Thoracic aorta (tissue), 2 donors: ENCODE results near the gene SIX6. TPM values are rescaled to one million over a fixed set of nuclear protein-coding genes. Genes with fewer than 3 reads are reported as not detected.

Experiments used
- ATAC-seq: fragments of 150-250 bp; one replicate; pipeline ENCODE4 v1.8.0; 2017; ENCODE audit warnings: low read depth; ENCODE audit not compliant: insufficient number of reproducible peaks, low FRiP score
- DNase-seq: peaks from one replicate; pipeline ENCODE4 v3.0.0-alpha.2; 2020; ENCODE audit warnings: low spot score
- H3K27ac ChIP-seq, 2 donors: fragments of 200-600 bp; sonication (generic); 1 replicate in 1 of 2; 2 replicates in 1 of 2; pipeline ENCODE4 v1.5.1; 2016; ENCODE audit warnings: mild to moderate bottlenecking in 2 of 2, moderate library complexity in 2 of 2
- H3K27me3 ChIP-seq: fragments of 200-600 bp; sonication (generic); replicated peaks from 2 replicates; pipeline ENCODE4 v1.6.0; 2016; ENCODE audit warnings: mild to moderate bottlenecking; ENCODE audit not compliant: insufficient read depth
- H3K36me3 ChIP-seq: fragments of 200-600 bp; sonication (generic); one replicate; pipeline ENCODE4 v1.5.1; 2016
- H3K4me1 ChIP-seq, 2 donors: fragments of 200-600 bp; sonication (generic); 1 replicate in 1 of 2; 2 replicates in 1 of 2; pipeline versions ENCODE4 v1.5.1 to v1.6.0; 2016; ENCODE audit warnings: low read depth in 2 of 2, mild to moderate bottlenecking in 1 of 2; ENCODE audit not compliant: control insufficient read depth in 1 of 2
- H3K4me3 ChIP-seq: fragments of 200-600 bp; sonication (generic); 2 replicates; pipeline ENCODE4 v1.5.1; 2016; ENCODE audit warnings: mild to moderate bottlenecking
- H3K9me3 ChIP-seq: fragments of 200-600 bp; sonication (generic); 2 replicates; pipeline ENCODE4 v1.5.1; 2016
- CTCF ChIP-seq: fragments of 200-600 bp; sonication (generic); IDR thresholded peaks from one replicate; pipeline ENCODE4 v1.5.1; 2019; ENCODE audit warnings: antibody characterized with exemption
- total RNA-seq, 2 donors: library from RNA; depleted of rRNA; stranded (reverse); fragments of >200 nt; gene quantifications; one replicate each; pipeline versions ENCODE4 v1.1.0 to v1.2.3, GENCODE V29; 2016

Gene SIX6
- total RNA-seq, 2 donors from 2014 or later = not detected

GRCh38 chr14:60505448-60505847, 3.5 kb upstream of the SIX6 start:
- H3K27ac ChIP-seq = no peak overlapping the region
- H3K4me3 ChIP-seq = no peak overlapping the region
- H3K4me1 ChIP-seq = peaks cover 0 to 23% of the 10 kb centered on the region in 2 donors
- H3K9me3 ChIP-seq = no peaks in the 10 kb centered on the region
- TF ChIP-seq CTCF = no peak
- no peaks in the 10 kb centered on the region for H3K36me3 ChIP-seq
- peaks cover 29% of the 10 kb centered on the region for H3K27me3 ChIP-seq
- DNase-seq (no peak), ATAC-seq (no peak)

- H3K4me1 ChIP-seq = peaks cover 1 to 29% of the 10 kb centered on the region in 2 donors
- no peaks in the 10 kb centered on the region for H3K36me3 ChIP-seq
- TF ChIP-seq CTCF = no peak
- no peak for DNase-seq
- peaks cover 29% of the 10 kb centered on the region for H3K27me3 ChIP-seq
- no peak overlapping the region for H3K4me3 ChIP-seq
- no peak overlapping the region for H3K27ac ChIP-seq
- H3K9me3 ChIP-seq = no peaks in the 10 kb centered on the region
- ATAC-seq = no peak
These were observed 2.9 kb upstream of the SIX6 start for GRCh38 chr14:60506010-60506409.

- no peak overlapping the region for H3K4me3 ChIP-seq
- no peaks in the 10 kb centered on the region for H3K36me3 ChIP-seq
- H3K9me3 ChIP-seq = no peaks in the 10 kb centered on the region
- DNase-seq (no peak), ATAC-seq (no peak)
- peaks cover 29% of the 10 kb centered on the region for H3K27me3 ChIP-seq
- H3K27ac ChIP-seq = no peak overlapping the region
- no peak for TF ChIP-seq CTCF
- peaks cover 3 to 34% of the 10 kb centered on the region in 2 donors for H3K4me1 ChIP-seq
These were observed 2.4 kb upstream of the SIX6 start for GRCh38 chr14:60506462-60506984.

GRCh38 chr14:60506985-60507829, 1.7 kb upstream of the SIX6 start:
- no peak overlapping the region for H3K4me3 ChIP-seq
- no peak for TF ChIP-seq CTCF
- ATAC-seq (no peak), DNase-seq (no peak)
- H3K36me3 ChIP-seq = no peaks in the 10 kb centered on the region
- no peak overlapping the region for H3K27ac ChIP-seq
- peaks cover 29% of the 10 kb centered on the region for H3K27me3 ChIP-seq
- H3K9me3 ChIP-seq = no peaks in the 10 kb centered on the region
- H3K4me1 ChIP-seq = peaks cover 3 to 34% of the 10 kb centered on the region in 2 donors

GRCh38 chr14:60508363-60508706, 611 bp upstream of the SIX6 start:
- no peak overlapping the region for H3K4me3 ChIP-seq
- DNase-seq (no peak), ATAC-seq (no peak)
- peaks cover 3 to 34% of the 10 kb centered on the region in 2 donors for H3K4me1 ChIP-seq
- no peak for TF ChIP-seq CTCF
- H3K9me3 ChIP-seq = no peaks in the 10 kb centered on the region
- H3K36me3 ChIP-seq = no peaks in the 10 kb centered on the region
- no peak overlapping the region for H3K27ac ChIP-seq
- H3K27me3 ChIP-seq = peaks cover 29% of the 10 kb centered on the region
